ENCODE results near the gene DAB2. TPM values are rescaled to one million over a fixed set of nuclear protein-coding genes. Genes with fewer than 3 reads are reported as not detected.

The DAB2 gene
- total RNA-seq, 1 experiment from 2014 or later, result 135 TPM

- Mint-ChIP-seq H3K9me3 (ENCODE audit: unreplicated experiment) (no peaks in the 10 kb centered on the region), H3K4me1 (ENCODE audit: low read depth, unreplicated experiment) (peaks cover 13% of the 10 kb centered on the region), H3K27me3 (ENCODE audit: insufficient read depth, unreplicated experiment) (no peaks in the 10 kb centered on the region), H3K27ac (ENCODE audit: unreplicated experiment) (no peak overlapping the region), H3K36me3 (ENCODE audit: insufficient read depth, unreplicated experiment) (no peaks in the 10 kb centered on the region), H3K4me3 (ENCODE audit: unreplicated experiment) (no peak overlapping the region)
- no peak for DNase-seq
- CTCF ChIA-PET, result no interaction called here
- intact Hi-C loops (cut with micrococcal nuclease; ENCODE audit: unreplicated experiment), result no loop called here
- TF ChIP-seq, protein P1, sequence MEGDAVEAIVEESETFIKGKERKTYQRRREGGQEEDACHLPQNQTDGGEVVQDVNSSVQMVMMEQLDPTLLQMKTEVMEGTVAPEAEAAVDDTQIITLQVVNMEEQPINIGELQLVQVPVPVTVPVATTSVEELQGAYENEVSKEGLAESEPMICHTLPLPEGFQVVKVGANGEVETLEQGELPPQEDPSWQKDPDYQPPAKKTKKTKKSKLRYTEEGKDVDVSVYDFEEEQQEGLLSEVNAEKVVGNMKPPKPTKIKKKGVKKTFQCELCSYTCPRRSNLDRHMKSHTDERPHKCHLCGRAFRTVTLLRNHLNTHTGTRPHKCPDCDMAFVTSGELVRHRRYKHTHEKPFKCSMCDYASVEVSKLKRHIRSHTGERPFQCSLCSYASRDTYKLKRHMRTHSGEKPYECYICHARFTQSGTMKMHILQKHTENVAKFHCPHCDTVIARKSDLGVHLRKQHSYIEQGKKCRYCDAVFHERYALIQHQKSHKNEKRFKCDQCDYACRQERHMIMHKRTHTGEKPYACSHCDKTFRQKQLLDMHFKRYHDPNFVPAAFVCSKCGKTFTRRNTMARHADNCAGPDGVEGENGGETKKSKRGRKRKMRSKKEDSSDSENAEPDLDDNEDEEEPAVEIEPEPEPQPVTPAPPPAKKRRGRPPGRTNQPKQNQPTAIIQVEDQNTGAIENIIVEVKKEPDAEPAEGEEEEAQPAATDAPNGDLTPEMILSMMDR (IDR thresholded peaks at IDR 0.05; ENCODE audit: insufficient read depth in 1 of 2, low read depth in 1 of 2, low read length in 1 of 2, severe bottlenecking in 1 of 2, unreplicated experiment in 1 of 2), result no peak
- no TSS peak for BruUV-seq (replicated peaks)
- H3K4me3 ChIP-seq (ENCODE audit: low read depth, low read length), result no peak overlapping the region
- POLR2A ChIA-PET, result no interaction called here
- no peaks in the 10 kb centered on the region for H3K27me3 ChIP-seq (replicated peaks; ENCODE audit: control insufficient read depth, insufficient read depth, low read length)
- H3K36me3 ChIP-seq (ENCODE audit: control insufficient read depth, insufficient read depth, low read length), result no peaks in the 10 kb centered on the region
- H3K9me3 ChIP-seq, result no peaks in the 10 kb centered on the region
- H3K4me1 ChIP-seq, result peaks cover 51% of the 10 kb centered on the region
Observed at GRCh38 chr5:39439582-39440162, 14.9 kb upstream of the DAB2 start.

GRCh38 chr5:39437467-39437866 lies 12.7 kb upstream of the DAB2 start:
- Mint-ChIP-seq H3K9me3 (ENCODE audit: unreplicated experiment) (no peaks in the 10 kb centered on the region), H3K27ac (ENCODE audit: unreplicated experiment) (peak overlapping the region; percentile 56), H3K27me3 (ENCODE audit: insufficient read depth, unreplicated experiment) (no peaks in the 10 kb centered on the region), H3K4me1 (ENCODE audit: low read depth, unreplicated experiment) (peaks cover 7% of the 10 kb centered on the region), H3K36me3 (ENCODE audit: insufficient read depth, unreplicated experiment) (no peaks in the 10 kb centered on the region), H3K4me3 (ENCODE audit: unreplicated experiment) (peak overlapping the region; percentile 17)
- H3K27me3 ChIP-seq (replicated peaks; ENCODE audit: control insufficient read depth, insufficient read depth, low read length), result no peaks in the 10 kb centered on the region
- no peak overlapping the region for H3K4me3 ChIP-seq (ENCODE audit: low read depth, low read length)
- no peaks in the 10 kb centered on the region for H3K9me3 ChIP-seq
- TF ChIP-seq, protein P1 (IDR thresholded peaks at IDR 0.05; ENCODE audit: insufficient read depth in 1 of 2, low read depth in 1 of 2, low read length in 1 of 2, severe bottlenecking in 1 of 2, unreplicated experiment in 1 of 2), result no peak
- H3K4me1 ChIP-seq, result peaks cover 53% of the 10 kb centered on the region
- peak; percentile 71 for DNase-seq
- ChIA-PET CTCF (interaction anchor here (1.3 kb wide), 1 partner anchor 13 kb away, joined by 6 read pairs; the partner anchor contains the start of gene DAB2), POLR2A (interaction anchor here (1.0 to 1.4 kb wide), 2 partner anchors 13 to 14 kb away, joined by 8 read pairs; partner anchors contain the start of gene DAB2)
- BruUV-seq (replicated peaks), result no TSS peak
- intact Hi-C loops (cut with micrococcal nuclease; ENCODE audit: unreplicated experiment), result loop anchor here (1.0 kb wide), 1 partner anchor 10 kb away; no protein-coding TSS in a partner anchor
- H3K36me3 ChIP-seq (ENCODE audit: control insufficient read depth, insufficient read depth, low read length), result no peaks in the 10 kb centered on the region

- Histone ChIP-seq H3K9me3 (no peaks in the 10 kb centered on the region), H3K27me3 (replicated peaks; ENCODE audit: control insufficient read depth, insufficient read depth, low read length) (no peaks in the 10 kb centered on the region), H3K4me1 (peaks cover 68% of the 10 kb centered on the region), H3K4me3 (ENCODE audit: low read depth, low read length) (no peak overlapping the region), H3K36me3 (ENCODE audit: control insufficient read depth, insufficient read depth, low read length) (no peaks in the 10 kb centered on the region)
- intact Hi-C loops (cut with micrococcal nuclease; ENCODE audit: unreplicated experiment), result no loop called here
- POLR2A ChIA-PET, result no interaction called here
- CTCF ChIA-PET, result no interaction called here
- Mint-ChIP-seq H3K4me1 (ENCODE audit: low read depth, unreplicated experiment) (peaks cover 11% of the 10 kb centered on the region), H3K36me3 (ENCODE audit: insufficient read depth, unreplicated experiment) (no peaks in the 10 kb centered on the region), H3K27ac (ENCODE audit: unreplicated experiment) (no peak overlapping the region), H3K27me3 (ENCODE audit: insufficient read depth, unreplicated experiment) (no peaks in the 10 kb centered on the region), H3K4me3 (ENCODE audit: unreplicated experiment) (no peak overlapping the region), H3K9me3 (ENCODE audit: unreplicated experiment) (no peaks in the 10 kb centered on the region)
- BruUV-seq (replicated peaks), result no TSS peak
- TF ChIP-seq, protein P1 (IDR thresholded peaks at IDR 0.05; ENCODE audit: insufficient read depth in 1 of 2, low read depth in 1 of 2, low read length in 1 of 2, severe bottlenecking in 1 of 2, unreplicated experiment in 1 of 2), result no peak
- no peak for DNase-seq
Observed at GRCh38 chr5:39433848-39434247, 9.1 kb upstream of the DAB2 start.
